Measurements from ENCODE around the gene CXADR. TPM values are rescaled to one million over a fixed set of nuclear protein-coding genes. Genes with fewer than 3 reads are reported as not detected.

The CXADR gene
- total RNA-seq: 24.5 TPM
- long read RNA-seq, full-length matches to known transcripts: 75 of 81 reads
- long read RNA-seq, partial matches to known transcripts: 2 of 81 reads
- long read RNA-seq, other reads (novel, unspliced or antisense): 4 of 81 reads

GRCh38 chr21:17512253-17513213 lies at the start of gene CXADR:
TSS of gene CXADR (plus strand) at chr21:17513043. CDS start at chr21:17513130, 87 bp downstream.
- TF ChIP-seq CTCF (IDR thresholded peaks at IDR 0.05; ENCODE audit: borderline replicate concordance): peak; percentile 66
- DNase-seq: peak; percentile 74
- peaks cover 50% of the 10 kb centered on the region for H3K27me3 ChIP-seq (ENCODE audit: low read depth)
- intact Hi-C loops (cut with micrococcal nuclease): no loop called here
- no peaks in the 10 kb centered on the region for H3K9me3 ChIP-seq (replicated peaks)
- H3K4me1 ChIP-seq: peaks cover 42% of the 10 kb centered on the region
- no peaks in the 10 kb centered on the region for H3K36me3 ChIP-seq
- H3K27ac ChIP-seq (replicated peaks): peak within 1 kb of the TSS; percentile 94
- H3K4me3 ChIP-seq: peak within 1 kb of the TSS; percentile 81

- no peak for DNase-seq
- Histone ChIP-seq H3K36me3 (no peaks in the 10 kb centered on the region), H3K4me1 (peaks cover 15% of the 10 kb centered on the region), H3K27ac (replicated peaks) (no peak overlapping the region), H3K27me3 (ENCODE audit: low read depth) (no peaks in the 10 kb centered on the region), H3K4me3 (no peak overlapping the region), H3K9me3 (replicated peaks) (no peaks in the 10 kb centered on the region)
- intact Hi-C loops (cut with micrococcal nuclease): no loop called here
- TF ChIP-seq CTCF (IDR thresholded peaks at IDR 0.05; ENCODE audit: borderline replicate concordance): no peak
Observed at GRCh38 chr21:17466166-17466565, 46.7 kb upstream of the CXADR start.

GRCh38 chr21:17467392-17467791 lies 45.5 kb upstream of the CXADR start:
- intact Hi-C loops (cut with micrococcal nuclease): no loop called here
- no peaks in the 10 kb centered on the region for H3K27me3 ChIP-seq (ENCODE audit: low read depth)
- no peaks in the 10 kb centered on the region for H3K36me3 ChIP-seq
- peak overlapping the region; percentile 44 for H3K27ac ChIP-seq (replicated peaks)
- no peaks in the 10 kb centered on the region for H3K9me3 ChIP-seq (replicated peaks)
- DNase-seq: no peak
- no peak for TF ChIP-seq CTCF (IDR thresholded peaks at IDR 0.05; ENCODE audit: borderline replicate concordance)
- H3K4me3 ChIP-seq: peak overlapping the region; percentile 46
- peaks cover 4% of the 10 kb centered on the region for H3K4me1 ChIP-seq

GRCh38 chr21:17467829-17468228 lies 45.0 kb upstream of the CXADR start:
- intact Hi-C loops (cut with micrococcal nuclease): no loop called here
- H3K27me3 ChIP-seq (ENCODE audit: low read depth): no peaks in the 10 kb centered on the region
- DNase-seq: no peak
- peak overlapping the region; percentile 46 for H3K4me3 ChIP-seq
- no peak for TF ChIP-seq CTCF (IDR thresholded peaks at IDR 0.05; ENCODE audit: borderline replicate concordance)
- H3K27ac ChIP-seq (replicated peaks): peak overlapping the region; percentile 44
- H3K9me3 ChIP-seq (replicated peaks): no peaks in the 10 kb centered on the region
- H3K4me1 ChIP-seq: peaks cover 4% of the 10 kb centered on the region
- H3K36me3 ChIP-seq: no peaks in the 10 kb centered on the region

- peaks cover 4% of the 10 kb centered on the region for H3K4me1 ChIP-seq
- H3K27ac ChIP-seq (replicated peaks): no peak overlapping the region
- H3K9me3 ChIP-seq (replicated peaks): no peaks in the 10 kb centered on the region
- no peak overlapping the region for H3K4me3 ChIP-seq
- no peaks in the 10 kb centered on the region for H3K36me3 ChIP-seq
- intact Hi-C loops (cut with micrococcal nuclease): no loop called here
- H3K27me3 ChIP-seq (ENCODE audit: low read depth): no peaks in the 10 kb centered on the region
- DNase-seq: no peak
- no peak for TF ChIP-seq CTCF (IDR thresholded peaks at IDR 0.05; ENCODE audit: borderline replicate concordance)
Observed at GRCh38 chr21:17468698-17469097, 44.1 kb upstream of the CXADR start.
